GM18517 (cell line): Measurements from ENCODE around the gene PATZ1.

Source experiments
- ATAC-seq: cut with Tn5 transposase; IDR thresholded peaks from one replicate; pipeline ENCODE4 v1.9.1; 2021; ENCODE audit warnings: mild to moderate bottlenecking, moderate library complexity; ENCODE audit not compliant: unreplicated experiment

PATZ1 gene

DNA sequence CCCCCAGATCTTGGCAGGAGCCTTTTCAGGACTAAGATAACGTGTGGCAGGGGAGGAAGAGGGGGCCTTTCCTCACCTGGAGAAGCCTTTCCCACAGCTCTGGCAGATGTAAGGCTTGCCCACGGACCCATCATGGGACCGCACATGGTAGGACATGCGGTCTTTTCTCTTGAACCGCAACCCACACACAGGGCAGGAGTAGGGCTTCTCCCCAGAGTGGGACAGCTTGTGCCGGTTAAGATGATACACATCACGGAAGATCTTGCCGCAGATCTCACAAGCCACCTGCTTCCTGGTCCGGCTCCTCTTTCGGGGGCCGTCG, 1.9 kb downstream of the PATZ1 start:
- ATAC-seq = no peak

DNA sequence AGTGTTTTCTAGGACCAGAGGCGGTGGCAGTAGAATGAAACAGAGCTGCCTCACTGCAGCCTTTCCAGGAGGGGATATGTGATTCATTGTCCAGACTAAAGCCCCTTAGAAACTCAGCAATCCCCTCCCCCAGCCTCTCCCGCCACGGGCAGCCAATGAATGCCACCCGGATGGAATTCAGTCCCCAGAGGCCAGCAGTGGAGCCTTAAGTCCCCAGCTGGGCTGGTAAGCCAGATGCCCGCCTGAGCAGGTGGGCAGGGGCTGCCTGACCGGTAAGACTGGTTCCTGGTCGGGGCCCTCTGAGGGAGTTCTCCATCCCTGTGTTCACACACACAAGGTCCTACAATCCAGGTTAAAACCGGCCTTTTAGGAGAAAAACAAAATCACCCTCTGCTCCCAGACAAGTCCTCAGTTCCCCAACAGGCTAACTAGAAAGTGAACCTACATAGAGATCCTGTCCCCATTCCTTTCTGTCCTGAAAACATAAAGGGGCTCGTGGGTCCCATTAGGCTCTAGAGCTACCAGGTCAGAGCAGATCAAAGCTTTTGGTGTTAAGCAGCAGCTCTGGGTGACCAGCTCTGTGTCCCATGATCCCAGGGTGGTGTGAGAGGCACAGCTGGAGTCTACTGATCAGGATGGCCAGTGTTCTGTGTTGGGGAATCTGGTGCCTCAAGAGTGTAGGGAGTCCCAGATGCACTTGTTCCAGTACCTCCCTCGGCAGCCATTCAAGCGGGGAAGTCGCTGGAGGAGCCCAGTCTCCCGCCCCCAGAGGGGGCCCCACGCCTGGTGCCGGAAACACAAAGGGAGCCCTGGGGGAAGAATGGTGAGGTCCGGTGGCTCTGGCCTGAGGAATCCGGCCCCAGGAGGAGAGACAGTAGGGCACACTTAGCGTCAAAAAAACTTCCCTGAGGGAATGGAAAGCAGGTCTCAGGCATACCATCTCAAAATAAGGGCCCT, 2.6 kb downstream of the PATZ1 start:
- no peak for ATAC-seq

DNA sequence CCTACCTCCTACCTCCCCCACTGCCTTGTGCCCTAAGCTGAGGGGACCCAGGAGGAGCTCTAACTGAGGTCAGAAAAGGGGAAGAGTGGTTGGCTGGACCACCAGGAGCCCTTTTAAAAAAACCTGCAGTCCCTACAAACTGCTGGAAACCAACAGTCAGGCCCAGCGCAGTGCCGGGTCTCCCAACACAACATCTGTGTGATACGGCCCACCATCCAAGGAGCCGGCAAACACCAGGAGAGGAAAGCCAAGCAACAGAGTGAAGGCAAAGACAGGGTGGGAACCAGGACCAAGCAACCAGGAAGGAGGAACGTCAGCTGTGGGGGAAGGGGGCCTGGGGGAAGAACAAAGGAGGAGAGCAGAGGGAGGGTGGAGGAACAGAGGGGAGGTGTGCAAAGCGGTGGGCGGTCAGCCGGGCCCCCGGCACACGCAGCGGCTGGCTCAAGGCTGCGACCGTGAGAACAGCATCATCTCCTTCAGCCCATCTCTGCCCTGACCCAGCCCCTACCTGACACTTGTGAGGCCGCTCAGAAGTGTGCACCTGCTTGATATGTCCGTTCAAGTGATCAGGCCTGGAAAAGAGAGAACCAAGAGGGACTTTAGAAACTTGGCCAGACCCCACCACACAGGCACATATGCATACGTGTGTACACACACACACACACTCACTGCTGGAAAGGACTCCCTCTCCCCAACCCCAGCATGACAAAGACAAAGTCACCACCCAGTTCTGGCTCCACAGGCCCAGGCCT, 3.6 kb downstream of the PATZ1 start:
- ATAC-seq = no peak

DNA sequence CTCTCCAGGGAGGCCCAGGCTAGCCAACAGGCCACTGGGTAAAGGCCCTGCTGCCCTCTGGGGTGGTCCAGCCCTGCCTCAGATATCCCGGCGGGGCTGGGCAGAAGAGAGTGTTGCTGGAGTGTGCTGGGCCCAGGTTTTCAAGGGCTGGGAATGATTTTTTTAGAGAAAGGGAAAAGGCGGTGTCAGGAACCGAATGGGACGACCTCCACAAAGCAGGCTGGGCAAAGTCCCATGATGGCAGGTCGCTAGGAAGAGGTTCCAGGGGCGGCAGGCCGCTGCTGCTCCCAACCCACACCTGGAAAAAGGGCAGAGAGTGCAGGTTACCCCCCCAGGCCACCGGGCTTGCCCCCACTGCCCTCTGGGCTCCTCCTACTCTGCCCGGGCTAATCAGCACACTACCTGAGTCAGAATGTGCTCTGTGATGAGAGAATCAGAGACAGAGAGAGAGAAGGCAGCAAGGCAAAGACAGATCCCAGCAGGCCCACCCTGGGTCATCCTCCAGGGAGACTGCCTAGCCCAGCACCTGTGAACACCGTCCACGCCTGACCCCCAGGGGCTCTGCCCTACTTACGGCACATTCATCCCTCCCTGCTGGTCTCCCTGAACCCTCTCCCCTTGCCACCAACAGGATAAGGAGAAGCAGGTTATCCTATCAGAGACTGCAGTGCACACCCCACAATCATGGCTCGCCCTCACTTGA, 4.6 kb downstream of the PATZ1 start:
- no peak for ATAC-seq

DNA sequence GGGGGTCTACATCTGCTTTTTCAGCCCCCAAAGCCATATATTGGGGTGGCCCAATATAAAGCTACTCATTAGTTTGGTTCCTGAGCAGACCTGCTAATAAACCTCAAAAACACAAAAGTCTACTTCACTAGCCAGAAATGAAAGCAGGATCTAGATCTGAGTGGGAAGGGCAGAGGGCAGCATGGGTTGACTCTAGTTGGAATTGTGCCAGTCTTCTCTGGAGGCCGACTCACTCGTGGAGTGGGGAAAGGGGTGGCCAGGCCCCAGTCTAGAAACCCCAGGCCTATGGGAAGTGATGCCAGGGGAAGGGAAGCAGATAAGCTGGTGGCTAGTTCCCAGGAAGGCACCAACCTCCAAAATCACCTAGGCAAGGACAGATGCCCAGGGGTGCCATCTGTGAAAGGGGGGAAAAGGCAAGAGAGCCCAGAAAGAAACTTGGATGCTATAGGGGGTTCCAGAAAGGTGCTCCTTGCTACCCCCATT, 5.3 kb downstream of the PATZ1 start:
- no peak for ATAC-seq

DNA sequence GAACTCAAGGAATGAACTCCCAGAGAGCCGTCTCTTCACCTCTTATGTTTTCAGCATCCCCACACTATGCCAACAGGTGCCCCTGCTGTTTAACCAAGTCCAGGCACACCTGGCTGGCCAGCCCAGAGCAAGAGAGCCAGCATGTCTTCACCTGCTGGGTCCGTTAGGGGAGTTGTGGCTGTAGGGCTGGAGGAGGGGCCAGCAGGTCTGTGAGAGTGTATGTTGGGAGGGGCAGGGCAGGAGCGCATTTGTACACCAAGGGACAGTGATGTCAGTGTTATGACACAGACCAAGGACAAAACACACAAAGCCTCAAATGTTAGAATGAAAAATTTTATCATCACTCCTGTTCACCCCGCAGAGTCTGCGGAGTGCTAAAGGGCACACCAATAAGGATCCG, 5.8 kb downstream of the PATZ1 start:
- ATAC-seq = no peak

DNA sequence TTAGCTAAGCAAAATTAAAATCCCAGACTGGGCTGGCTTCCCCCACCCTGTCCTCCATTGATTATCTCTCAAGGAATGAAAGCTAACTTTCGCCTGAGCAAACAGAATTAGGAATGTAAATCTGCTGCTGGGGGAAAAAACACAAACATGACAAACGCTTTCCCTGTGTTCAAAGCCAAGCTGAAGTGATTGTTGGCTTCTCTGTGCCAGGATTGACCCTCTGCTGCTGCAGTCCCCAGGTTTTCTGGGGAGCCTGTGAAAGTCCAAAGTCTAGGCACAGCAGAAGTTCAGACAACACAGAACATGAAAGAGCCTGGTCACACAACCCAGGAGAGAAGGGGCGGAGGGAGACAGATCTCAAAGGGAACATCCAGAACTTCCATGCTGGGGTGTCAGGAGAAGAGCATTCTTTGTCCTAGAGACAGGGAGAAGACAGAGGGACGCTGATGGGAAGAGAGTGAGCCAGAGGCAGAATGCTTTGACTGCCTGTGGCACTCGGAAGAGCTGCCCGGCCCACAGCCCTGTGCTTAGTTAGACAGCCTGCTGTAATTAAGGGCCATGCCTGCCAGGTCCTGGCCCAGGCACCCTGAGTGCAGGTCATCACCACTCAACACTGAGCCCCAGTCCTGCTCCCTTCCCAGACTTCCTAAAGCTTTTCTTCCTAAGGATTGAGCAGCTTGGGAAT, 6.9 kb downstream of the PATZ1 start:
- no peak for ATAC-seq

DNA sequence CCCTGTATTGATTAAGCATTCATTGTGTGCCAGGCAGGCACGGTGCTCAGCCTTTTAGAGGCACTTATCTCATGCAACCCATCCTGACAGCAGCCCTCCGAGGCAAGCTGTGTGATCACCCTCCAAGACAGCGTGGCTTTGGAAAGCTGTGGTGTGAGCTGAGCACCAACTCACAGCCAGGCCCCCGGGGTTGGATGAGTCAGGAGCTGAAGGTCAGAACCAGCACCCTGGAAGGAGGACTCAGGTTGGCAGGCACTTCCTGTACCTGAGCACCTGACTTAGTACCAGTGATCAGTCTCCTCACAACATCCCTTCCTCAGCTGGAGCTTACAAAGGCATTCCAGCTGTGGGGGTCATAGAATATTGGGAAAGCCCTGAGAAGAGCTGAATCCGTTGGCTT, 9.0 kb downstream of the PATZ1 start:
- ATAC-seq = no peak

DNA sequence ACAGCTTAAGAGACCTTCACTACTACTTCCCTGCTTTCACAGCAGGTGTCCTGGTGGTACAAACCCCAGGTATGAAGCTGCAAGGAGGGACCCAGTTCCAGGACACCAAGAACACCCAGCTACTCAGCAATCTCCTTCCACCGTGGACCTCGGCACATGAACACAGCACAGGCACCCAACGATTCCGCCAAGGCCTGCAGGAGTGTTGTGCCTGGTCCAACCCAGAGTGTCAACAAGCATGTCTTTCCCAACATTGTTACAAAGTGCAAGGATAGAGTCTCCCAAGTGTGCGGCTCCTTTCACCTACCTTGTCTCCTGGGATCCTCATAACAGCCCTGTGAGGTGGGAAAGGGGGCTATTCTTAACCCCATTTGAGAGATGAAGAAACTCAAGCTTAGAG, 11.8 kb downstream of the PATZ1 start:
- no peak for ATAC-seq

DNA sequence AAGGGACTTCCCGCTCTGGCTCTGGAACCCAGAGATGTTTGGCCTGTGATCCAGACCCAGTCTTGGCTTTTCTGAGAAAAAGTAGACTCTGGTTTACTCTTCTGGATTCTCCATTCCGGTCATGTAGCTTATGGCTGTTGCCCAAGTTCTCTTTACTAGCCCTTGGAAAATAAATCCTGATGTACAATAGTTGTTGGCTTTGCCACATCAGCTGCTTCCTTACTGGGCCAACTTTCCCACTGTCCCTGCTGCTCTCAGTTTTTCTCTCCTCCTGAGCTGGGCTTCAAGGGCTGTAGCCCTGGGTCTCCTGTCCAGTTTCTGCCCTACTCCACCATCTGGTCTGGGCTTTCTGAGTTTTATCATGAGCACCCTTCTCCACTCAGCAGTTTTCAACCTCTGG, 12.5 kb downstream of the PATZ1 start:
- no peak for ATAC-seq

DNA sequence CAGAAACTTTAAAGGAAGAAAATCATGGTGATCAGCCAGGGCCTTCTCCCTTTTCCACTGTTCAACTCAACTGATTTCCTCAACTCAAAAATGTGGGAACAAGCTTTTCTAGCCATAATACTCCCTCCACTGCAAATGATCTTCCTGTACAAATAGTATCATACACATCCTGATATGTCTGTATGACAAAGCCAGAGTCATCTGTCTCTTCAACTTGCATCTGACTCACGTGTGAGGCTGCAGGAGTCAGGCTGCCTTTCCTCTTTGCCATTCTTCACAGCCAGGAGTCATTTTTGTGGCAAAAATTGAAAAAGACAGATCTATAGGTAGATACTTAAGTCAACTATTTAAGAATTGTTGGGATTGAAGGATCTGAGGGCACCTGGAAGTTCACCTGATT, 13.3 kb downstream of the PATZ1 start:
- ATAC-seq = no peak

DNA sequence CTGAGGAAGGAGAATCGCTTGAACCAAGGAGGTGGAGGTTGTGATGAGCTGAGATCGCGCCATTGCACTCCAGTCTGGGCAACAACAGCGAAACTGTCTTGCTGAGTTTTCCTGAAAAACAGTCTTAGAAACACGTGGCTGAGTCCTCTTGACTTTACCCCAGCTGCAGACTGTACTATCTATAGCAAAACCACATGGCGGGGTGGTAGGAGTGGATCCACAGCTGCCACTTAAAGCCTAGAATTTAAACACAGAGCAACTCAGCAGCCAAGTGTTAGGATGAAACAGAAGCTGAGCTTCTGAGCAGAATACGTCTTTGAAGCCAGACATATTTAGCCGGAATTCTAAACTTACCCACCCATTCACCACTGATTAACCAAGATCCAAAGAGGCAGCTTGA, 14.1 kb downstream of the PATZ1 start:
- ATAC-seq = no peak

DNA sequence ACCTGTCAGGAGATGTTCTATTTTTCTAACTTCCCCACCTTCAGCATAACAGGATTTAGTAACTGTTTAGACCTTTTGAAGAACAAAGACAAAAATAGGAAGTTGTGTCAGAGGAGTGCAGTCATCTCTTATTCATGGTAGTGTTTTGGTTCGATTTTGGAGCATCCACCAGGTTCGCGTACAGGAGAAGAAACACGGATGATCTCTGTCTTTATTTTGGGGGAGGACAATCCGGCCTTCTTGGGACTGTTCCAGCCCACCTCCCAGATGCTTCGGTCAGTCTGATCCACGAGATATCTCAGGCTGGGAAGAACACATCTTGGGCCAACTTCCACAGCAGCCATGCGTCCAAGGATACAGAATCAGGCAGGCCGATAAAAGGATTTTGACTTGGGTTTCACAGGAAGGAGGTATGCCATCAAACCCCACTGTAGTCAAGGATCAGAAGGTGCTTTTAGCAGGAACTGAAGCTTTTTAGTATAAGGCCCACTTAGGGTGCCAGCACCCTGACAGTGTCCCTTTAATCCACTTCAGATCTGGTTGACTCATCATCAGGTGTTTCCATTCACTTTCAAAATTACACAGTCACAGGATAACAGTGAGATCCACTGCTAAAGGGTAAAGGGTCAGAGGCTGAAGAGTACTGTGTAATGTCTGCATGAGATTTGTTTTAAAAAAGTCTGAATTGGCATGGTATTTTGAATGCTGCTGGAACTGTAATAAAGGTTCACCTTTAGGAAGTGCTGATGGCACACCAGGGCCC, 16.5 kb downstream of the PATZ1 start:
- ATAC-seq = no peak

DNA sequence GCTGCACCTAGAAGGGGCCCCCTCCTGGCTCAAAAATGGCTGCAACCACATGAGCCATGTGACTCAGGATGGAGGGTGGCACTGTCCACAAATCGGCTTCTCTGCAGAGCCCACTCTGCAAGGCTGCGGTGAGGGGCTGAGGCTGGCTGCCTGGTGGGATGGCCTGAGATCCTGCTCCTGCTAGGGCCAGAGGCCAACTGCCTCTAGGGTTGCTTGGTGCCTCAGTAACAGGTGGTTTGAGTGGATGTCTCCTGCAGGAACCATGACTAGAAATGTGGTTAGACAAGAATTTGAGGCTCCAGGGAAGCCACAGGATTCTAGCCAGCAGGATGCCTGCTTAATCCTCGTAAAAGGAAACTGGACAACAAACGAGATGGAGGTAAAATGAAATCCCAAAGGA, 17.1 kb downstream of the PATZ1 start:
- ATAC-seq = no peak

DNA sequence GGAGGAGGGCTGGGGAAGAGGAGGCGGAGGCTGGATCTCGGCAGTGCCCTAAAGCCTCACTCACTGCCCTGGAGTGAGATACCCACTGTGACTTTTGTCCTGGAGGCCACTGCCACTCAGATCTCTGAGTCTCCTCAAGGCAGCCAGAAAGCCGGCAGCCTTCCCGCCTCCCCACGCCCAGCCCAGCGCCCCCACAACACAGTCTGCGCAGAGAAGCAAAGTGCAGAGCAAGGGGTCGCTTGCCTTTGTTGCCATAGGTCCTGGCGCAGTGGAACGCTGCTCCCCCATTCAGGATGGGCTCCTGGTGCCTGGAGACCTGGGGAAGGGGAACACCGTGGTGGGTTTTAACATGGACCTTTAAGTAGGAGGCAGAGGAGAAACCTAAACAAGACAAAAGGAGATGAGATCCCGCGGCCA, 17.6 kb downstream of the PATZ1 start:
- ATAC-seq = no peak

DNA sequence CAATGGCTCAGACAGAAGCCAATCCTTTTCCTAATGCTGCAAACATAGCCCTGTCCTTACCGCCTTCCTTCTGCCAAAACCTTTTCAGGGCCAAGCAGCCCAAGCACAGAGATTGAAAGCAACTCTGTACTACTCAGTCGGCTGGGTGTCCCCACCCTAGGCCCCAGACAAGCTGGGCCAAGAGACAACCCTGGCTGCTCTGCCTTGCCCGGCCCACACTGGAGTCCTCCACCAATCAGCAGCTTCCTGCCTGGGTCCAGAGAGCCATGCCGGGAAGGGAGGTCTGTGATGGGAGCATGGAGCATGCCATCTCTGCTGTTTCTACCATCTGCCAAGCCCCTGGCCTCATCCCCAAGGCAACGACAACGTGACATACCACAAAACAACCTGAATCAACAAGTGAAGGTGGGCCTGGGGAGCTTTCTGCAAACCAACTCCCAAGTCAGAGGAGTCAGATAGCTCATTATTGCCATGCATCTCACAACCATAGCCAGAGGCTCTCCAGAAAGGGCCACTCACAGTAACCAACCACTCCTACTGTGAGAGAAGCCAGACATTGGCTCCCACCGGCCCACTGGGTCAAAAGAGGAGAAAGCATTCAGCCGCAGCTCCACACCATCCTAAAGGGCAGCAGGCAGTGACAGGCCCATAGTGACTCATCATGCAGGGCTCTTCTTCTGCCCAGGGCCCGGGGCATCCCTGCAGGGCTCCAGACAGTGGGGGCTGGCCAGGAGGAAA, 18.2 kb downstream of the PATZ1 start:
- no peak for ATAC-seq

DNA sequence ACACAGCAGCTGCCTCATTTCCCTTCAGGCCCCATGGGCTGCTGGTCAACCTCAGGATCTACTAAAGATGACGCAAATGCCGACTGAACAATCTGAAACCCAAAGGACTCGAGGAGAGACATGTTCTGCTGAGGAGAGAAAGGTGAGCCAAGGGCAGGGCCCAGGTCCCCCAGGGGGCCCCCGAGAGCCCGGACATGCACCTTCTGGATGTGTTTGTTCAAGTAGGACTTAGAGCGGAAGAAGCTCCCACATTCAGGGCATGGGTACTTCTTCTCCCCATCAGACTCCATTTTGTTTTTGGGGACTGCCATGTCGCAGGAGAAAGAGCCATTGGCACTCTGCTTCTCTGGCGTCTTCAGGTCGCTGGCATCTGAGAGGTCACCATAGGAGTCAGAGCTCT, 19.3 kb downstream of the PATZ1 start:
- ATAC-seq = no peak

DNA sequence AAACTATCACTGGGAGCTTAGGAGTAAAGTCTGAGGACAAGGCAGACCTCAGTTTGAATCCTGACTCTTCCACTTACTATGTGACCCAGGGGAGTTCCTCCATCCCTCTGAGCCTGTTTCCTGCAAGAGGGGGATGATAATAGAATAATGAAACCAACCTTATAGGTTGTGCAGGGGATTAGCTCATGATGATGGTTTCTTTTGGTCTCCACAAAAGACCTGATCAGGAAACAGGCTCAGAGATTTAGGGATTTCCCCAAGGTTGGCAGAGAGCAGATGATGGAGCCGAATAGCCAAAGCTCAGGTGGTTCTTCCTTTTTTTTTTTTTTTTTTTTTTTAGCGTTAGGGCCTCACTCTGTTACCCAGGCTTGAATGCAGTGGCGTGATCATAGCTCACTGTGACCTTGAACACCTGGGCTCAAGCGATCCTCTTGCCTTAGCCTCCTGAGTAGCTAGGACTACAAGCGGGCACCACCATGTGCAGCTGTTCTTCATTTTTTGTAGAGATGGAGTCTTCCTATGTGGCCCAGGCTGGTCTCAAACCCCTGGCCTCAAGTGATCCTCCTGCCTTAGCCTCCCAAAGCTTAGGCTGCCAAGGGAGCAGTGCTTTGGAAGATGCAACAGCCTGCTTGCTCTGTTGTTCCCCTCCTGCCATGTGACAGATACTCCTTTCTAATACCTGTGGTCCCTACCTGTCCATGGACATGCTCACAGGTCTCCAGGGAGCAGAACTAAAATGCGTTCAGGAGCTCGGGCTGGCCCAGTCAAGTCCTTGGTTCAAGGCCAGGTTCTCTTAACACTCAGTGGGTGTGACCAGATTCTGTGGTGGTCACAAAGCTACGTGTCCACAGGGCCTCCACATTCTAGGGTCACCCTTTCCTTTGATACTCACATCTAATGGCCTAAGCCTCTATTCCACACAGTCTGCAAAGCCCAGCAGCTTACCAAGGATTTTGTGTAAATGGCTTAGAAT, 22.3 kb downstream of the PATZ1 start:
- no peak for ATAC-seq
